H1 (cell line): ENCODE results near the gene PTPMT1. TPM values are rescaled to one million over a fixed set of nuclear protein-coding genes. Genes with fewer than 3 reads are reported as not detected.

Experiments
- CTCF ChIA-PET: fragments of 300-600 bp; sonication (Branson Sonifier 250); formaldehyde crosslinking; loops from one replicate; lab custom pipeline; 2021; ENCODE audit not compliant: partially characterized antibody; lab: Charles Lee
- POLR2A ChIA-PET: fragments of 300-600 bp; sonication (Branson Sonifier 250); formaldehyde crosslinking; loops from one replicate; lab custom pipeline; 2021; ENCODE audit warnings: inconsistent platforms; ENCODE audit not compliant: partially characterized antibody; lab: Charles Lee
- DNase-seq, 2 experiments: peaks; one replicate each; pipeline versions ENCODE4 v3.0.0 to v3.0.0-alpha.2; 2010 to 2022; ENCODE audit warnings: low spot score in 2 of 2, low read depth in 1 of 2, mixed read lengths in 1 of 2
- FAIRE-seq: peaks from 2 replicates; lab custom pipeline; 2011; peaks lifted over from hg19 to GRCh38; lab: Jason Lieb, UNC
- H2AFZ ChIP-seq: 2 replicates; pipeline ENCODE4 v1.8.1; 2012; ENCODE audit warnings: low read length, inconsistent platforms
- H2AK5ac ChIP-seq: 2 replicates; pipeline ENCODE4 v1.6.1; 2013; ENCODE audit warnings: low read depth, low read length
- H2BK120ac ChIP-seq: replicated peaks from 2 replicates; pipeline ENCODE3; 2013; ENCODE audit warnings: low read depth, low read length, inconsistent platforms
- H2BK12ac ChIP-seq: 2 replicates; pipeline ENCODE4 v1.6.1; 2013; ENCODE audit warnings: low read depth, low read length
- H2BK15ac ChIP-seq: 2 replicates; pipeline ENCODE4 v1.6.1; 2013; ENCODE audit warnings: low read length
- H2BK20ac ChIP-seq: 2 replicates; pipeline ENCODE4 v1.6.1; 2013; ENCODE audit warnings: low read length
- H2BK5ac ChIP-seq: 2 replicates; pipeline ENCODE4 v1.6.1; 2013; ENCODE audit warnings: low read depth, low read length
- H3K14ac ChIP-seq: 2 replicates; pipeline ENCODE4 v1.6.1; 2013; ENCODE audit warnings: inconsistent platforms; ENCODE audit not compliant: insufficient read length
- H3K18ac ChIP-seq: 2 replicates; pipeline ENCODE4 v1.6.1; 2013; ENCODE audit warnings: low read length; ENCODE audit errors: extremely low read depth
- H3K23ac ChIP-seq: 2 replicates; pipeline ENCODE4 v1.6.1; 2013; ENCODE audit warnings: inconsistent platforms; ENCODE audit not compliant: insufficient read length
- H3K23me2 ChIP-seq: 2 replicates; pipeline ENCODE4 v1.6.1; 2013; ENCODE audit warnings: low read depth, low read length
- H3K27ac ChIP-seq: 2 replicates; pipeline ENCODE4 v1.6.1; 2011; ENCODE audit warnings: low read depth, low read length, inconsistent platforms
- H3K27me3 ChIP-seq, 4 experiments: replicated peaks in 1 of 4; 1 replicate in 1 of 4; 2 replicates in 3 of 4; pipeline versions ENCODE4 v1.6.1 to v1.8.1; 2011 to 2013; ENCODE audit warnings: low read length in 3 of 4, mild to moderate bottlenecking in 3 of 4, inconsistent platforms in 2 of 4, mixed read lengths in 2 of 4, moderate library complexity in 1 of 4; ENCODE audit not compliant: control insufficient read depth in 3 of 4, insufficient read depth in 3 of 4; ENCODE audit errors: extremely low read depth in 1 of 4
- H3K36me3 ChIP-seq, 4 experiments: 2 replicates each; pipeline versions ENCODE4 v1.6.1 to v1.8.1; 2011 to 2013; ENCODE audit warnings: mild to moderate bottlenecking in 4 of 4, low read length in 3 of 4, moderate library complexity in 2 of 4, control low read depth in 1 of 4, inconsistent platforms in 1 of 4; ENCODE audit not compliant: insufficient read depth in 4 of 4, control insufficient read depth in 2 of 4
- H3K4ac ChIP-seq: replicated peaks from 2 replicates; pipeline ENCODE3; 2013; ENCODE audit warnings: low read length, low read depth, mixed read lengths, inconsistent platforms; ENCODE audit not compliant: insufficient read length
- H3K4me1 ChIP-seq, 4 experiments: replicated peaks in 1 of 4; 1 replicate in 1 of 4; 2 replicates in 3 of 4; pipeline versions ENCODE4 v1.6.1 to v1.8.1; 2011 to 2013; ENCODE audit warnings: low read length in 3 of 4, inconsistent platforms in 2 of 4, mixed read lengths in 1 of 4; ENCODE audit not compliant: insufficient read depth in 4 of 4, control insufficient read depth in 3 of 4
- H3K4me2 ChIP-seq, 2 experiments: 2 replicates each; pipeline versions ENCODE4 v1.6.1 to v1.8.1; 2011 to 2013; ENCODE audit warnings: low read depth in 2 of 2, low read length in 2 of 2, control low read depth in 1 of 2, inconsistent platforms in 1 of 2, mild to moderate bottlenecking in 1 of 2; ENCODE audit not compliant: insufficient read depth in 1 of 2
- H3K4me3 ChIP-seq, 4 experiments: fragments of 200-600, 300-600 bp in 1 of 4; sonication (generic), shearing (Covaris generic), sonication (Bioruptor Twin) in 1 of 4; 2 replicates each; pipeline versions ENCODE4 v1.5.1 to v1.8.1; 2011 to 2016; ENCODE audit warnings: low read length in 4 of 4, low read depth in 3 of 4, control low read depth in 2 of 4, inconsistent platforms in 2 of 4, mild to moderate bottlenecking in 2 of 4, mixed read lengths in 1 of 4, moderate library complexity in 1 of 4; ENCODE audit not compliant: insufficient read depth in 2 of 4; ENCODE audit errors: extremely low read depth in 1 of 4
- H3K56ac ChIP-seq: replicated peaks from 2 replicates; pipeline ENCODE3; 2013; ENCODE audit warnings: low read depth, mild to moderate bottlenecking, mixed read lengths, low read length, inconsistent platforms; ENCODE audit not compliant: insufficient read length
- H3K79me1 ChIP-seq: 2 replicates; pipeline ENCODE4 v1.6.1; 2013; ENCODE audit warnings: low read depth, low read length, control low read depth
- H3K79me2 ChIP-seq, 2 experiments: 2 replicates each; pipeline versions ENCODE4 v1.6.1 to v1.8.1; 2012 to 2013; ENCODE audit warnings: low read length in 2 of 2, mild to moderate bottlenecking in 2 of 2, inconsistent platforms in 1 of 2; ENCODE audit not compliant: insufficient read depth in 2 of 2, control insufficient read depth in 1 of 2
- H3K9ac ChIP-seq, 4 experiments: replicated peaks in 1 of 4; 1 replicate in 1 of 4; 2 replicates in 3 of 4; pipeline versions ENCODE4 v1.6.1 to v1.8.1; 2011 to 2013; ENCODE audit warnings: low read depth in 3 of 4, low read length in 3 of 4, control low read depth in 2 of 4, mild to moderate bottlenecking in 2 of 4, moderate library complexity in 2 of 4, inconsistent platforms in 1 of 4; ENCODE audit errors: extremely low read depth in 1 of 4
- H3K9me3 ChIP-seq, 2 experiments: 2 replicates each; pipeline versions ENCODE4 v1.6.1 to v1.8.1; 2012 to 2013; ENCODE audit warnings: mild to moderate bottlenecking in 2 of 2, moderate library complexity in 2 of 2, control low read depth in 1 of 2, inconsistent platforms in 1 of 2, low read depth in 1 of 2, low read length in 1 of 2, mixed read lengths in 1 of 2; ENCODE audit not compliant: insufficient read depth in 2 of 2
- H4K20me1 ChIP-seq, 2 experiments: replicated peaks in 1 of 2; 2 replicates each; pipeline versions ENCODE3 to v1.8.1; 2011 to 2013; ENCODE audit warnings: inconsistent platforms in 2 of 2, low read length in 2 of 2, mild to moderate bottlenecking in 1 of 2; ENCODE audit not compliant: insufficient read depth in 2 of 2, control insufficient read depth in 1 of 2
- H4K5ac ChIP-seq: 2 replicates; pipeline ENCODE4 v1.6.1; 2013; ENCODE audit warnings: low read length, low read depth, mixed read lengths, inconsistent platforms; ENCODE audit not compliant: insufficient read length
- H4K8ac ChIP-seq: 2 replicates; pipeline ENCODE4 v1.8.0; 2013; ENCODE audit warnings: mild to moderate bottlenecking, moderate library complexity, low read length, inconsistent platforms; ENCODE audit not compliant: insufficient read depth; ENCODE audit errors: extremely low read depth
- H4K91ac ChIP-seq: replicated peaks from 2 replicates; pipeline ENCODE3; 2013; ENCODE audit warnings: low read length, mixed read lengths, inconsistent platforms; ENCODE audit not compliant: insufficient read length
- ASH2L ChIP-seq: fragments of 200-600, 300-600 bp; sonication (generic); IDR thresholded peaks from one replicate; pipeline ENCODE4 v1.7.1; 2017; ENCODE audit warnings: low read length
- BRCA1 ChIP-seq: IDR thresholded peaks from 2 replicates; pipeline ENCODE4 v1.6.1; 2012; ENCODE audit warnings: low read depth, low read length, improper control_type of control experiment
- POLR2A ChIP-seq, 2 experiments: IDR thresholded peaks; 1 replicate in 1 of 2; 2 replicates in 1 of 2; pipeline ENCODE4 v1.6.1; 2011; ENCODE audit warnings: low read depth in 2 of 2, low read length in 2 of 2, mild to moderate bottlenecking in 2 of 2; ENCODE audit errors: control extremely low read depth in 1 of 2
- RAD21 ChIP-seq, 2 experiments: IDR thresholded peaks in 1 of 2; conservative IDR thresholded peaks in 1 of 2; 2 replicates each; pipeline ENCODE4 v1.6.1; 2011; ENCODE audit warnings: low read depth in 2 of 2, low read length in 2 of 2, improper control_type of control experiment in 1 of 2, inconsistent platforms in 1 of 2, mild to moderate bottlenecking in 1 of 2, moderate library complexity in 1 of 2
- RBBP5 ChIP-seq: IDR thresholded peaks from 2 replicates; pipeline ENCODE4 v1.7.1; 2012; ENCODE audit warnings: low read depth, mild to moderate bottlenecking, inconsistent platforms, low read length, moderate library complexity, borderline replicate concordance
- RFX5 ChIP-seq: IDR thresholded peaks from 2 replicates; pipeline ENCODE4 v1.6.1; 2011; ENCODE audit warnings: low read depth, low read length, improper control_type of control experiment, borderline replicate concordance
- SIN3A ChIP-seq, 2 experiments: IDR thresholded peaks in 1 of 2; conservative IDR thresholded peaks in 1 of 2; 2 replicates each; pipeline ENCODE4 v1.6.1; 2011 to 2012; ENCODE audit warnings: low read length in 2 of 2, improper control_type of control experiment in 1 of 2, low read depth in 1 of 2, mild to moderate bottlenecking in 1 of 2
- SIRT6 ChIP-seq: IDR thresholded peaks from one replicate; pipeline ENCODE4 v1.7.1; 2012; ENCODE audit warnings: low read length, inconsistent platforms
- SUZ12 ChIP-seq: fragments of 200-600 bp; sonication (generic); IDR thresholded peaks from 2 replicates; pipeline ENCODE4 v1.6.1; 2012; ENCODE audit warnings: mild to moderate bottlenecking, inconsistent platforms, low read length, moderate library complexity, mixed read lengths
- YY1 ChIP-seq: IDR thresholded peaks from 2 replicates; pipeline ENCODE4 v1.6.1; 2011; ENCODE audit warnings: low read depth, mild to moderate bottlenecking, low read length
- polyA plus RNA-seq, 7 experiments: library from polyadenylated mRNA; depleted of rRNA in 3 of 7; stranded (reverse) in 5 of 7; unstranded in 2 of 7; fragments of >200 nt in 5 of 7; fragments of 200-250 nt in 2 of 7; gene quantifications; 1 replicate in 5 of 7; 2 replicates in 1 of 7; 4 replicates in 1 of 7; pipeline versions ENCODE4 v1.2.1 to v1.2.3, GENCODE V29; 2011 to 2013; ENCODE audit warnings: missing spikeins in 2 of 7, mixed read lengths in 2 of 7
- total RNA-seq: library from RNA; stranded (reverse); fragmentation: NEBNext Ultra II Directional; extraction: Animal tissue kit (Norgen Biotek cat#: 25700); gene quantifications from 2 replicates; pipeline ENCODE4 v1.2.1, GENCODE V29; 2021
- TF ChIP-seq, protein P1 (sequence below): IDR thresholded peaks from 2 replicates; pipeline ENCODE4 v1.6.1; 2012; ENCODE audit warnings: inconsistent platforms

Gene PTPMT1
- total and polyA plus RNA-seq, 2 of the 8 experiments (the other 6 are each of a cell fraction or from before 2014, with no cell fraction given) = 44.8 to 105 TPM

DNA sequence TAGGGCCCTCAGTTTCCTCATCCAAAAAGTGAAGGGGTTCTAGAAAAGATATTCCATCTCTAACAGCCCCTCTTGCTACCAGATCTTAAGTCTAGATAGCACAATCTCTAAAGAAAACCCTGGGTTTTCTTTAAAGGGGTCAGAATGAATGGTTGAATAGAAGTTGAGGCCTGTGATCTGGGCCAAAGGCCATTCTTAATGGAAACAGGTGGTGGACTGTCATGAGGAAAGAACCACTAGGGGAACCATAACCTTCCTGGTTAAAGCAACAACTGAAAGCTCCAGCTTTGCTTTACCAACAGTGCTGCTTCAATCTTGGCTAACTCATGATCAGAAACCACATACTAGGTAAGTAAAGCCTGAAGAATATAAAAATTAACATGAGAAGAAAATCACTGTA, 14.3 kb upstream of the PTPMT1 start:
- H3K36me3 ChIP-seq = peaks cover 0 to 6% (median 0%) of the 10 kb centered on the region in 4 experiments; a peak in 1 of 8 replicates
- H2BK20ac ChIP-seq = no peak overlapping the region
- no peak overlapping the region for H4K91ac ChIP-seq
- DNase-seq (no peak), FAIRE-seq (peak; percentile 13)
- no peak overlapping the region for H3K4ac ChIP-seq
- peak overlapping the region in 2 of 4 experiments; percentile 83 to 96; a peak in 3 of 8 replicates for H3K4me3 ChIP-seq
- no peak overlapping the region for H2BK12ac ChIP-seq
- peaks cover 3% of the 10 kb centered on the region; the same call in 1 of the 2 replicates for H3K23me2 ChIP-seq
- H3K9me3 ChIP-seq = no peaks in the 10 kb centered on the region
- no peak overlapping the region for H3K9ac ChIP-seq
- H3K14ac ChIP-seq = no peak overlapping the region
- no peaks in the 10 kb centered on the region for H3K27me3 ChIP-seq
- no peak overlapping the region for H2BK15ac ChIP-seq
- no peak overlapping the region for H3K56ac ChIP-seq
- H2AK5ac ChIP-seq = no peak overlapping the region
- peaks cover 49 to 66% of the 10 kb centered on the region in 2 experiments for H3K79me2 ChIP-seq
- no peak overlapping the region for H2BK5ac ChIP-seq
- H3K79me1 ChIP-seq = no peaks in the 10 kb centered on the region
- no peak overlapping the region for H2BK120ac ChIP-seq
- no peak overlapping the region for H3K27ac ChIP-seq
- H4K5ac ChIP-seq = no peak overlapping the region
- peaks cover 13 to 19% of the 10 kb centered on the region in 2 experiments for H4K20me1 ChIP-seq
- H3K18ac ChIP-seq = no peak overlapping the region
- peaks cover 0 to 2% (median 0%) of the 10 kb centered on the region in 4 experiments; a peak in 1 of 7 replicates for H3K4me1 ChIP-seq
- ChIA-PET POLR2A (interaction anchor here (0.6 to 5.0 kb wide), 10 partner anchors 11 to 70 kb away, joined by 3 to 65 read pairs (median 10); partner anchors contain the start of genes KBTBD4, NDUFS3 and PTPMT1), CTCF (interaction anchor here (1.0 to 2.3 kb wide), 8 partner anchors 11 to 66 kb away, joined by 3 to 25 read pairs (median 6); no protein-coding TSS in a partner anchor)
- no peak overlapping the region for H2AFZ ChIP-seq
- peak overlapping the region; percentile 73 to 85 for H3K4me2 ChIP-seq
- no peak overlapping the region for H3K23ac ChIP-seq
- H4K8ac ChIP-seq = no peak overlapping the region
- TF ChIP-seq ASH2L (no peak), SUZ12 (no peak), RFX5 (no peak), RAD21 (IDR thresholded peaks at IDR 0.05 in 1 of 2, conservative IDR thresholded peaks at IDR 0.05 in 1 of 2; ENCODE audit: low read depth in 2 of 2, low read length in 2 of 2) (peak; percentile 11 to 37; a peak in 2 of 4 replicates), POLR2A (IDR thresholded peaks at IDR 0.05; ENCODE audit: control extremely low read depth in 1 of 2, low read depth in 2 of 2, low read length in 2 of 2) (no peak), SIN3A (conservative IDR thresholded peaks at IDR 0.05 in 1 of 2, IDR thresholded peaks at IDR 0.05 in 1 of 2; ENCODE audit: low read depth in 1 of 2, low read length in 2 of 2) (peak; percentile 81 to 85; a peak in 3 of 4 replicates), YY1 (peak; percentile 20; the same call in 1 of the 2 replicates), RBBP5 (no peak), SIRT6 (no peak), BRCA1 (no peak)
- TF ChIP-seq, protein P1, sequence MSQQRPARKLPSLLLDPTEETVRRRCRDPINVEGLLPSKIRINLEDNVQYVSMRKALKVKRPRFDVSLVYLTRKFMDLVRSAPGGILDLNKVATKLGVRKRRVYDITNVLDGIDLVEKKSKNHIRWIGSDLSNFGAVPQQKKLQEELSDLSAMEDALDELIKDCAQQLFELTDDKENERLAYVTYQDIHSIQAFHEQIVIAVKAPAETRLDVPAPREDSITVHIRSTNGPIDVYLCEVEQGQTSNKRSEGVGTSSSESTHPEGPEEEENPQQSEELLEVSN = no peak
